Stimulated activated CD8-positive, alpha-beta memory T cell treated with anti-CD3 and anti-CD28 coated beads, Interleukin-15, amount 100 ng/mL, for 24 hours (primary cell): ENCODE data around the gene EFCAB8.
"Not testable (repeated sequence)": the region's sequence is repeated elsewhere in the genome, so short reads cannot be mapped to it uniquely, and the experiment has no call there.

ENCODE experiments used
- DNase-seq: peaks from one replicate; pipeline ENCODE4 v3.0.0-alpha.2; 2020; ENCODE audit warnings: low read depth

The EFCAB8 gene

DNA sequence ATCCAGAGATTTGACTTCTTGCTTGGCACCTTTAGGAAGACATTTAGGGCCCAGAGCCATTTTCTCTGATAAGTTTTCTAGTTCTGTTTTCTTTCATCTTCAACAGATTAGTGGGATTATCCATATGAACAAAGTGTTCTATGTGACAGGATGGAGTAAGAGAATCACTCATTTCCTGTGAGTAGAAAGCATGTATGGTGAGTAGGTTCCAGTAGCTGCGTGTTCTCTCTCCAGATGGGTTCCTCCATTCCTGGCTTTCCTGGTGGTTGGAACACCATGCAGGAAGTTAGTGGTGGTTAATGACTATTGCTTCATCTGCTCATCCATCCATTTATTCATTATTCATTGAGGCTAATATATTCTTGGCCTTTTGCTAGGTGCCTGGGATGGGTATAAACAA lies 54.0 kb downstream of the EFCAB8 start:
- no peak for DNase-seq

DNA sequence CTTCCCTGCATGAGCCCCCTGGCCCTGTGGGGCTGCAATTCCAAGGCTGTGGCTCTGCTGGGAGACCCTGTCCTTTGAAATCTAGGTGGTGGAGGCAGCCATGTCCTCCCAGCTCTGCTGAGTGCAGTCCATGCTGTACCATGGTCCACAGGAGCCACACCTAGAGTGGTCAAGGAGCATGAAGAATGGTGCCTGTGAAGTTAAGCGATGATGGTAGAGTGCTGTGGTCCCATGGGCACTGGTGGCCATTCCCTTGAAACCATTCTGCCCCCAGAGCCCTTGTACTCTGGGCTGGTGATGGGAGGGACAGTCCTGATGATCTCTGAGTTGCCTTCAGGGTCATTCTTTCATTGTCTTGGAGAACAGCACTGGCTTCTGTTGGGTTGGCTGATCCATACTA lies 55.3 kb downstream of the EFCAB8 start:
- no peak for DNase-seq

DNA sequence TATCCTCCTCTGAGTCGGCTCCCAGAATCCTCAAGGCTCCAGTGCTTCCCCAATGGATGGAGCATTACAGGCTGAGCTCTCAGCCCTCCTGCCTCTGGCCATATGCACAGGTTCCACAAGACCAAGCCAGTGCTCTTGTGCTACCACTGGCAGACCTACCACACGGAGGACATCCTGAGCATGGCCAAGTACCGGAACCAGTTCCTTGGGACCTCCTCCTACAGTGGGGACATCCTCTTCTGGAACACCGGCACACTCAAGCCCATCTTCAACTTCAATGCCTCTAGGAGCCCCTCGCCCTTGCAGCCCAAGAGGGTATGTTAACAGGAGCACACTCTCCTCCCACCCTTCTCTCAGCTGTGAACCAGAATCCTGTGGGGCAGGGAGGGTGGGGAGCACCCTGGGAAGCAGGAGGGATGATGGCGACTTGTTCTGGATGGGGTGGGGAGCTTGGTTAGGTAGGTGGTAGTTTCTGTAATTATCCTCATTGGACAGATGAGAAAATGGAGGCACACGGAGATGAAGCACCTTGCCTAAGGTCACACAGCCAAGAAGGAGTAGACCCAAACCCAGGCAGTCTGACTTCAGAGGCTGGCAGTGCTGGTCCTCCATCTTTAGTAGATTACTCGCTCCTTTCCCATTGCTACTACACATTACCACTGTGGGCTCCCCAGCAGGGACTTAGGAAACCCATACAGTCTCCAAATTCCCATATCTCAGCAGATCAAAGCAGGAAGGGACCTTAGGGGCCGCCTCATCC lies 58.6 kb downstream of the EFCAB8 start:
- DNase-seq = no peak

DNA sequence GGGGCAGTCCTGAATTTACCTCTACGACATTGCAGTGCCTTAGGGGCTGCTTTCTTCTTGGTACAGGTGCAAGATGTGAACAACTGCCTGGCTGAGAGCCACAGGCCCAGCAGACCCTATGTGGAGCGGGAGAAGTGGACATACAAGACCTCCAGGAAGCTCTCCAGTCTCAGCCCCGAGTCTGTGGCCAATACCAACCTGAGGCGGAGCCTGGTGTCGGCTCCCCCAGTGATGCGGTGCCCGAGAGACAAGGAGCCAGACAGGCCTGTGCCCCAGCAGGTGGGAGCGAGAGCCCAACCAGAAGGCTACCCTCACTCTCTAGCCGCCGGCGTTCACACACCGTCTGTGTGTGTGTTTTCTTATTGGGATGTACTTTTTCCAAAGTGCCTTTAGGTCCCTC lies 59.6 kb downstream of the EFCAB8 start:
- no peak for DNase-seq

DNA sequence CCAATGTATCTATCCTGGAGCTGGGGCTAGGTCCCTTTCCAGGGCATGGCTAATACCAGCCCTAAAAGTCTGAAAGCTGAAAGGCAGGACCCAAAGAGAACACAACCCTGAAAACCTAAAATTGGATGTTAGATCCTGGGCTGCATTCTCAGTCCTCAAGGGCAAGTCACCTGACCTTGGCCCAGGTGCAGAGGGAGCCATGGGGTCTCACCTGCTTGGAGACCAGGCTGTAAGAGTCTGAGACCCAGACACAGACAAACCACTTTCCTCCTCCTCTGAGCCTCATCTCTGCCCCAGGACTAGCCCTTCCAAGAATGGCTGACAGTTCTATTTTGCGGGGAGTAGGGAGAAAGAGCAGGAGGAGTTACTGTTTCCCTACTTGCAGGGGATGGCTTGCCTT lies 60.0 kb downstream of the EFCAB8 start:
- no peak for DNase-seq

DNA sequence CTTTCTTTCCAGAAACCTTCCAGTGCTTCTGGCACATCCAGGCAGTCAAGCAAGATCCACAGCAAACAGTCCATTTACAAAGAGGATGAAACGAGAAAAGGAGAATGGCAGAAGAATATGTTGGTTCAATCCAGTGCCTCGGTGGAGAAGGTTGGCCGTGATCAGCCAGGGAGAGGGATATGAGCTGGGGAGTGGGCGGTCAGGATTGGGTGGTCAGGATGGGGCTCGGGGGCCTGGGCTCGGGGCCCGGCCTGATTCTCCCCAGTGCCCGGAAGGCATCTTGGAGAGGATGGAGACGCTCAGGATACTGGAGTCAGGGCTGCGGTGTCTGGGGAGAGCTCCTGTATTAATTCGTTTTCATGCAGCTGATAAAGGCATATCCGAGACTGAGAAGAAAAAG lies 61.3 kb downstream of the EFCAB8 start:
- no peak for DNase-seq

DNA sequence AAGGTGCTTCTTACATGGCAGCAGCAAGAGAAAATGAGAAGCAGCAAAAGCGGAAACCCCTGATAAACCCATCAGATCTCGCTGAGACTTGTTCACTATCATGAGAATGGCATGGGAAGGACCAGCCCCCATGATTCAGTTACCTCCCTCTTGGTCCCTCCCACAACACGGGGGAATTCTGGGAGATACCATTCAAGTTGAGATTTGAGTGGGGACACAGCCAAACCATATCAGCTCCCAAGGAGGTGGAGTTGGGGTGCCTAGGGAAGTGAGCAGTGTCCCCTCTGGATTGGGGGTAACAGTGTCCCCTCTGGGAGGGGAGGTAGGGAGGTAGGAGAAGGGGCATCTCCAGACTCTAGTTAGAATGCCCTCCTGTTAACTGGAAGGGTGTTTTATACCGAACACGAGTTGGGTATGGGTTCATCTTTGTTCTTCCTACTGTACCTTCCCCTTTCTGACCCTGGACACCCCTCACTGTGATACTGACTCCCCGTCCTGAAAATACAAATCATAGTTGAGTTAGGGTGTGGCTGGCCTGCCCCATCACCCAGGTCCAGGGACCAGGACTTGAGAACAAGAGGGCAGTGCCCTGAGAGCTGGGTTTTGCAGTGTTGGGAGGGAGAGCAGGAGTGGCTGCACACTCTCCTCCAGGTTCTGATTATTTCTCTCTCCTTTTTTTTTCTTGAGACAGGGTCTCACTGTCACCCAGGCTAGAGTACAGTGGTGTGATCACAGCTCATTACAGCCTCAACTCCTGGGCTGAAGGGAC lies 62.0 kb downstream of the EFCAB8 start:
- DNase-seq = no peak

DNA sequence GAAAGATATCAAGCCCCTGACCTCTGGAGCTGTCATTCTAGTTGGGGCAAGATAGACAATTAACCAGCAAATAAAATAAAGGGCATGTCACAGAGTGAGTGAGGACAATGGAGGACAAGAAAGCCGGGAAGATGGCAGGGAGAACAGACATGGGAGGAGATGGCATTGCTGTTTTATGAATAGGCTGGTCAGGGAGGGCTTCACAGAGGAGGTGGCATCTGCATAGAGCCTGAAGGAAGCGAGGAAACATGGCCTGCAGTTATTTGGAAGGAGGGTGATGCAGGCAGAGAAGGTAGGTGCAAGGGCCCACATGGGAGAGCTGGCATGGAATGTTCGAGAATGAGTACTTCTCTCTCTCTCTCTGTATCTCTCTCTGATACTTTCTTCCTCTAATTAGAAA lies 63.7 kb downstream of the EFCAB8 start:
- no peak for DNase-seq

DNA sequence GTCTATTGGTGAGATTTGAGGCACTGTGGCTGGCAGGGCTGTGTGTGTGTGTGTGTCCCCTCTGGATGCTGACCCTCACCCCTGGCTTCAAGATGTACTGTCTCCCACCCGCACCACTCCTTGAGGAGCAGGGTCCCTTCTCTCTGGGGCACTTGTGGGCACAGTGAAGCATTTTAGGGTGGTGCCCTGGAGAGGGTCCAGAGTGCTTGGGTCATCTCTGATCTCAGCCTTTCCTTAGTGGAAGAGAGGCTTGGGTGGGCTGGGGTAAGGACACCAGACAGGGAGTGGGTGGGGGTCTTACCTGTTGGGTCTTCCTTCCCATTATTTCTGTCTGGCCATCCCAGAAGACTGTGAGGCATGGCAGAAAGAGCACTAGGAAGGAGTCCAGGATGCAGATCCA lies 66.1 kb downstream of the EFCAB8 start:
- no peak for DNase-seq

DNA sequence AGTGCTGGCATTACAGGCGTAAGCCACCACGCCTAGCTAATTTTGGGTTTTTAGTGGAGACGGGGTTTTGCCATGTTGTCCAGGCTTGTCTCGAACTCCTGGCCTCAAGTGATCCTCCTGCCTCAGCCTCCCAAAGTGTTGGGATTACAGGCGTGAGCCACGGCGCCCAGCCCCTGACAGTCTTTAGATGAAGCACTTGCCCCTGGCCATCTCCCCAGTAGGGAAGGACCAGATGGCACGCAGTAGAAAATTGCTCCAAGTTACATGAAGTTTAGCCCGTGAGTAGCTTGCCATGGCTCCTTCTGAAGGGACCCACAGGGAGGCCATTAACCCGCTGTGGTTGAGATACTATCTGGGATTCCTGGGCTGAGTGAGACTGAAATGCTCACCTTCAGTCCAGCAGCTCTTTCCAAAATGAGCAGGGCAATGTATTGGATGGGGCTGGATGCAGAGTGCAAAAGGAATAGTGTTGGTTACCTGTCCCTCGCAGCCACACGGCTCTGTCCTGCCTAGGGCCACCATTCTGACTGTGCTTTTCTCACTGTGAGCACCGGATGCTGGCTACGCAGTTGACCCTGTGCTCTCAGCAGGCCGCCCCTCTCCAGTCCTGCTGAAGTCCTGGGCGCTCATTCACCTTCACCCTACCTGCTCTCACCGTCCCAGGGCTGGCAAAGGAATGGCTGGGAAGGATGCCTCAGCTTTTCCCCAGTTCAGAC lies 66.9 kb downstream of the EFCAB8 start:
- DNase-seq = no peak

DNA sequence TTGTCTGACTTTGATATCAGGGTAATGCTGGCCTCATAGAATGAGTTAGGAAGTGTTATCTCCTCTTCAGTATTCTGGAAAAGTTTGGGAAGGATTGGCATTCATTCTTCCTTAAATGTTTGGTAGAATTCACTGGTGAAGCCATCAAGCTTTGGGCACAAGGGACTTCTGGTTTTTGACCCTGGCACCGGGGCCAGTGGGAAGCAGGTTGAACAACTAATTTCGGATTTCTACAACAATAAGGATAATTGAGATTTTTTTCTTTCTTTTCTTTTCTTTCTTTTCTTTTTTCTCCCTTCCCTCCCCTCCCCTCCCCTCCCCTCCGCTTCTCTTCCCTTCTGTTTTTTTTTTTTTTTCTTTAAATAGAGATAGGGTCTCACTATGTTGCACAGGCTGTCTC lies 70.4 kb downstream of the EFCAB8 start:
- no peak for DNase-seq

DNA sequence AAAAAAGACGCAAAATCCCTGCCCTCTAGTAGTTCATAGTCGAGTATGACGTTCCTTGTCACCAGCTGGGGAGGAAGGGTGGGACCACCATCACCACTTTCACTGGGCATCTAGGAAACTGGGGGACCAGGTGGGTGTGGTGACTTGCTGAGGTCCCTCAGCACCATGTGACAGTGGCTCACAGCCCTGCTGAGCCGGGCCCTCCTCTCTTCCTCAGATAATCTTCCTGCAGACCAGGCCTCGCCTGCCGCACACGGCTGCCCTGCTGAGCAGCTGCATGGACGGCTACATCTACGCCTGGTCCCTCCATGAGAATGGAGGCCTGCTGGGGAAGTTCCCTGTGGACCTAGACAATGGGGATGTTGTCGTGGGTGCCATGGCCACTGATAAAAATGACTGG lies 71.5 kb downstream of the EFCAB8 start:
- DNase-seq = no peak

DNA sequence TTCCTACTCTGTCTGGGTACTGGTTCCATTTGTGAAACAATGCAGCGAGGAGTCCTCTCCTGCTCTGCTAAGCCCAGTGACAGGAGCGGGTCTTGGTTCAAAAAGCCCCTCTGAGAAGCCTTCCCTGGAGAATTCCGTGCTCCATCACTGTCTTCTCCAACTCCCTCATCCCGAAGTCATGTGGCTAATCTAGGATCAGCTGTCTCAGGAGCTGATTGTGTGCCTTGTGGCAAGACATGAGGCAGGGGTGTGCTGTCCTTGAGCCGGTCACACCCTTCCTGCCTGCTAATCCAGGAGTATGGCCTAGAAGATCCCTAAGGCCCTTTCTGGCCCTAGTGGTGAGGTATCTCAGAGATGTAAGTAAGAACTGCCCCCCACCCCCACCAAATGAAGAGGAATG lies 72.0 kb downstream of the EFCAB8 start:
- DNase-seq = no peak

DNA sequence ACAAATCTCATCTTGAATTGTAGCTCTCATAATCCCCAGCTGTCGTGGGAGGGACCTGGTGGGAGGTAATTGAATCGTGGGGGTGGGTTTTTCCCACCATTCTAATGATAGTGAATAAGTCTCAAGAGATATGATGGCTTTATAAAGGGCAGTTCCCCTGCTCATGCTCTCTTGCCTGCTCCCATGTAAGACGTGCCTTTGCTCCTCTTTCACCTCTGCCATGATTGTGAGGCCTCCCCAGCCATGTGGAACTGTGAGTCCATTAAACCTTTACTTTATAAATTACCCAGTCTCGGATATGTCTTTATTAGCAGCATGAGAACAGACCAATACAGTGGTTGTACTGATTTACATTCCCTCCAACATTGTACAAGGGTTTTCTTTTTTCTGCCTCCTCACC lies 75.9 kb downstream of the EFCAB8 start:
- no peak for DNase-seq

DNA sequence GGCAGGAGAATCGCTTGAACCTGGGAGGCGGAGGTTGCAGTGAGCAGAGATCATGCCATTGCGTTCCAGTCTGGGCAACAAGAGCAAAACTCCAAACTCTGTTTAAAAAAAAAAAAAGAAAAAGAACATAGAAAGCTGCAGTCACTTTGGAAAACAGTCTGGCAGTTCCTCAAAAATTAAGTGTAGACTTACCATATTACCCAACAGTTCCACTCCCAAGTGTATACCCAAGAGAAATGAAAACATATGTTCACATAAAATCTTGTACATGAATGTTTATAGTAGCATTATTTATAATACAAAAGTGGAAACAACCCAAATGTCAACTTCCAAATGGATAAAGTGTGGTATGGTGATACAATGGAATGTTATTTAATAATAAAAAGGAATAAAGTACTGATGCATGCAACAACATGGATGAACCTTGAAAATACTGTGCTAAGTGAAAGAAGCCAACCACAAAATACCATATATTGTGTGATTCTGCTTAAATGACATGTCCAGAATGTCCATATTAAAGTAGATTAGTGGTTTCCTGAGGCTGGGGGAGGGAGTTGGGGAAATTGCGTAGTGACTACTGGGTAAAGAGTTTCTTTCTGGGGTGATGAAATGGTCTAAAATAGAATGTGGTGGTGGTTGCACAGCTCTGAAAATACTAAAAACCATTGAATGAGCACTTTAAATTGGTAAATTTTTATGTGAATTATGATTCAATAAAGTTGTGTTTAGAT lies 82.6 kb downstream of the EFCAB8 start:
- no peak for DNase-seq

DNA sequence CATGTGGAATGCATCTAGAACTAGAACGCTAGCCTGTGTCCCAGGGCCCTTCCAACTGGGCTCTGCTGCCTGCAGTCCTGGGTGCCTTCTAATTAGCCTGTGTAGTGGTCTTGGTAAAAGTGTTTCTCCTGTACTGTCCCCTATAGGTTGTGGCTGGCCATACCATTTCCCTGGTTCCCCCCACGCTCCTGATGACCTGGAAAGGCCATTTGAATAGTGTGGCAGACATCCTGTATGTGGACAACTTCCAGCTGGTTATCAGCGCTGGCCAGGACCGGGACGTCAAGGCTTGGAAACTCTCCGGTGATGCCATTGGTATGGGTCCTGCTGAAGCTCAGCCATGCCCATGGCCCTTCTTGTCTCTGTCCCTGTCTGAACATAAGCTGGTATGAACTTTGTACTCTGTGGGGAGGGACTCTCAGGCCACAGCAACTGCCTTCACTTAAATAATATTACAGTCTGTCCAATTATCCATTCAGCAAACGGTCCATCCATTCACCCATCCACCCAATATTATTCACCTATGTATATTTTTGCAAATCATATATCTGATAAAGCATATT lies 84.8 kb downstream of the EFCAB8 start:
- no peak for DNase-seq

DNA sequence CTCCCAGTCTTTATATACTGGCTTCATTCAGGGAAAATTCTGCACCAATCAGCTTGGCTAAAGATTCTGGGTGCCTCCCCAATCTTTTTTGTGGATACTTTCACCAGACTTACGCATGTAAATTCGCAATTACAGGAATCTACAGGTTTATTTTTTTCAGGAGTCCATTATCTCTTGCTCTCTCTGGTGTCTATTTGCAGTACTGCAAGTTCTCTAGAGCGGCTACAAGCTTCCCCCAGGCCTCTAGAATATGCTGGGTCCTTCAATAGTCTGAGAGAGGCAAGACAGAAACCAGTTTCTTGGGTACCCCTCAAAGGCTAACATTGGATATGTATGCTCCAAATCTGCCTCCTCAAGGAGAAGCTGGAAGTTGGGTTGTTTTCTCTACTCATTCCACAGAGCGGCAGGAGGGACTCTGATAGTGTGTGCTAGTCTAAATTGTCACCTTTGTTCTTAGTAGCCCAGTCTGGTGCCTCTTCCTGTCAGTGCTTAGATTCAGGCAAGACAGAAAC lies 87.0 kb downstream of the EFCAB8 start:
- no peak for DNase-seq

DNA sequence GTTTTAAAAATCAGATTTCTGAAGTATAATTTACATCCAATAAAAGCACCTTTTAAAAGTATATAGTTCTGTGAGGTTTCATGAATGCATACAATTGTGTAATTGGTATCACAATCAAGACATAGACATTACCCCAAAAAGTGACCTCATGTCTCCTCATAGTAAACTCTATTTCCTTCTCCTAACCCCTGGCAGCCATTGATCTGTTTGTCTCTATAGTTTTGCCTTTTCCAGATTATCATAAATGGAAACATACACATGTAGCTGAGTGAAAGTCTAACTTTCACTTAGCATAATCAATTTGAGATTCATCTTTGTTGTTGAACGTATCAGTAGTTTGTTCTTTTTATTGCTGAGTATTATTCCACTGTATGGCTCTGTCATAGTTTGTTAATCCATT lies 87.9 kb downstream of the EFCAB8 start:
- DNase-seq = no peak

DNA sequence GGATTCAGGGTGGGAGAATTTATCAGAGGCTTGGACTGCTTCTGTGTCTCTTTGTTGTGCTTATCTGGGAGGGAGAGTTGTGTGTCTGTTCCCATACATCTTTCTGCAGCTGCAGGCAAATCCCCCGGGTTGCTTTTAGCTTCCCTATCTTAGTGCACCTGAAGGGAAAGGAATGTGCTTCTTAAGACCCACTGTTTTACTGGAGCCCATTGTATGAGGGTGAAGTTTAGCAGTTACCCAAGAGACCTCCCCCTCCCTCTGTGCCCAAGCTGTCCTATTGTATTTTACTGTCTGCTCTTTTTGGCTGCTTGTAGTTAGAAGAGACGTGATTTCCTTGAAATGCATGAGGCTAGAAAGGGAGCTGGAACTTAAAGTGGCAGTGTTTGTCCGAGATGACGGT lies 91.8 kb downstream of the EFCAB8 start:
- DNase-seq = not testable (repeated sequence)

DNA sequence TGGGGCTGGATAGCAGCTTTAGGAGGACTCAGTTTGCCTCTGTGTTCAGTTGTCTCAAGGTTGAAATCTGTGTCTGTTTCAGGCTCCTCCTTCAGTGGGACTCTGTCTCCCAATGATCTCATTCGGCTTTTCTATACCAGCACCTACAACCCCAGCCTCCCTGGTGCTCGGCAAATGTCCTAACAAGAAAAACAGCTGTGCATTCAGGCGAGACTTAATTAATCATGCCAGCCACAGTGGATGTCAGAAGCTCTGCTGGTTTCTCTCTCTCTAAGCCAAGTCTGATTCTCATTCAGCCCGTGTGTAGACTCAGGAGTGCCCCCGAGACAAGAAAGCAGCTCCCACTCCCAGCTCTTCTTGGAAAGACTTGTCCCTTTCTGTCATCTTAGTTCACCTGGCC lies 98.7 kb downstream of the EFCAB8 start:
- no peak for DNase-seq

DNA sequence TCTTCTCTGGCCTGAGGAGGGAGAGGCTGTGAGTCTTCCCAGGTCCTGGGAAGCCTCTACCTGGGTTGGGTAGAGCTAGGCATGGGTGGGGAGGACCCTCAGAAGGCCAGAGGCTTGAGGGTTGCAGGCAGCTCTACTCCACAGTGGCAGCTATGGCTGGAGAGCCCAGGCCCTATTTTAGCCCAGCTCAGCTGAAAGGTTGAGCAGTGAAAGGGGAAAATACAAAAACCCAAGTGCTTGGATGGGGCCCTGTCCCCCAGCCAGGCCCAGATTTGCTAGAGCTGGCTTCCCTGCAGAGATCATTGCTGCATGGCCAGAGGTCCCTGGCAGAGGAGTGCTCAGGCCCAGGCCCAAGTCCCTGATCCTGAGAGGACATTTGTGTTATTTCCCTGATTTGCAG lies 99.9 kb downstream of the EFCAB8 start:
- DNase-seq = no peak
